GM23248 (cell line): ENCODE data around the gene TRMU.

ENCODE experiments used
- EZH2 ChIP-seq: fragments of 200-600 bp; sonication (generic); IDR thresholded peaks from 2 replicates; pipeline ENCODE4 v1.6.1; 2018; ENCODE audit warnings: antibody characterized with exemption, mild to moderate bottlenecking; ENCODE audit not compliant: insufficient read depth, poor library complexity, severe bottlenecking
- EZH2phosphoT487 ChIP-seq: fragments of 200-600 bp; sonication (generic); IDR thresholded peaks from 2 replicates; pipeline ENCODE4 v1.6.1; 2018; ENCODE audit warnings: antibody characterized with exemption, moderate library complexity, mild to moderate bottlenecking, low read depth; ENCODE audit not compliant: insufficient read depth

DNA sequence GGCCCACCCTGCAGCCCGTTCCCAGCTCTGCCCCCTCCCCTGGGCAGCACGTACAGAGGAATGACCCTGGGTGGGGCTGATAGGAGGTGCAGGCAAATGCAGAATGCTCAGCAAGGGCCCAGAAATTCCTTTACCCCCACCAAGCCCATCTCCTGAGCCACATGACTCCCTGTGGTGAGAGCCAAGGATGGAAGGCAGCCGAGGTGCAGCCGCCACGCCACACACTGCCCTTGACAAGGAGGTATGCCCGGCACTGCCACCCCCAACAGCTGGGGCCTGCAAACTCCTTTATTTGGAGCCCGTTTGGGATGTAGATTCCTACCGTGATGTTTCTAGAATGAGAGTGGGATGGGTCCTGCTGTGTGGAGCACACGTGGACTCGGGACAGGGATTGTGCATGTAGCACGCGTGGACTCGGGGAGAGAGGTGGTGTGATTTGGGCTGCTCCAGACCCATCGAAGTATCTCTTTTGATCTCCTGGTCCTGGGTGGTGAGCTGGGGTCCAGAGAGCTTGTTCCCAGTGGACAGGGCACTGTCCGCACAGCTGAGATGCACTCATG, 25.9 kb upstream of the TRMU start:
- TF ChIP-seq EZH2phosphoT487 (no peak), EZH2 (no peak)
